G401 (cell line): Measurements from ENCODE around the gene NUP160. TPM values are rescaled to one million over a fixed set of nuclear protein-coding genes. Genes with fewer than 3 reads are reported as not detected.
"Not testable (repeated sequence)": the region's sequence is repeated elsewhere in the genome, so short reads cannot be mapped to it uniquely, and the experiment has no call there.

Experiments
- DNase-seq: peaks from one replicate; pipeline ENCODE4 v3.0.0-alpha.2; 2015; ENCODE audit warnings: low spot score
- in situ Hi-C: cut with HindIII; loops from 2 replicates; pipeline ENCODE4 v1.10.0; 2016; ENCODE audit warnings: low sequenced_read_pairs, mixed read lengths
- total RNA-seq: library from RNA; depleted of rRNA; stranded (reverse); fragments of >200 nt; shearing (Covaris generic); gene quantifications from 2 replicates; pipeline ENCODE4 v1.2.3, GENCODE V29; 2014

Gene NUP160
- total RNA-seq, 1 experiment from 2014 or later = 61.9 TPM

GRCh38 chr11:47866892-47867291, 18.7 kb upstream of the NUP160 start:
- in situ Hi-C loops = not testable (repeated sequence)

GRCh38 chr11:47864901-47865300, 16.8 kb upstream of the NUP160 start:
- no peak for DNase-seq
- in situ Hi-C loops = no loop called here

More at GRCh38 chr11:47866892-47867291, 18.7 kb upstream of the NUP160 start:
- DNase-seq = not testable (repeated sequence)

- DNase-seq = no peak
- in situ Hi-C loops = no loop called here
Measured at GRCh38 chr11:47863898-47864430, 15.8 kb upstream of the NUP160 start.

GRCh38 chr11:47863189-47863897, 15.2 kb upstream of the NUP160 start:
- no peak for DNase-seq
- in situ Hi-C loops = no loop called here

GRCh38 chr11:47861728-47862127, 13.6 kb upstream of the NUP160 start:
- no peak for DNase-seq
- in situ Hi-C loops = no loop called here

GRCh38 chr11:47860536-47860935, 12.4 kb upstream of the NUP160 start:
- in situ Hi-C loops = no loop called here
- DNase-seq = no peak

- in situ Hi-C loops = no loop called here
- DNase-seq = no peak
Measured at GRCh38 chr11:47857892-47858543, 9.9 kb upstream of the NUP160 start.

GRCh38 chr11:47857485-47857884, 9.3 kb upstream of the NUP160 start:
- no peak for DNase-seq
- in situ Hi-C loops = no loop called here

- in situ Hi-C loops = no loop called here
Measured at GRCh38 chr11:47856186-47856585, 8.0 kb upstream of the NUP160 start.

GRCh38 chr11:47854667-47855066, 6.5 kb upstream of the NUP160 start:
- DNase-seq = no peak
- in situ Hi-C loops = no loop called here

More at GRCh38 chr11:47856186-47856585, 8.0 kb upstream of the NUP160 start:
- no peak for DNase-seq

GRCh38 chr11:47852053-47852452, 3.9 kb upstream of the NUP160 start:
- in situ Hi-C loops = no loop called here
- DNase-seq = no peak

GRCh38 chr11:47850337-47850736, 2.2 kb upstream of the NUP160 start:
- in situ Hi-C loops = no loop called here
- no peak for DNase-seq

- DNase-seq = no peak
- in situ Hi-C loops = no loop called here
Measured at GRCh38 chr11:47848700-47849155, 578 bp upstream of the NUP160 start.

- in situ Hi-C loops = no loop called here
- DNase-seq = no peak
Measured at GRCh38 chr11:47847537-47847891, 636 bp downstream of the NUP160 start.

GRCh38 chr11:47846998-47847397, 1.2 kb downstream of the NUP160 start:
- DNase-seq = no peak
- in situ Hi-C loops = no loop called here

- DNase-seq = no peak
- in situ Hi-C loops = no loop called here
Measured at GRCh38 chr11:47843361-47844055, 4.6 kb downstream of the NUP160 start.

- no peak for DNase-seq
- in situ Hi-C loops = no loop called here
Measured at GRCh38 chr11:47842749-47843148, 5.4 kb downstream of the NUP160 start.

- DNase-seq = no peak
- in situ Hi-C loops = no loop called here
Measured at GRCh38 chr11:47837929-47838328, 10.2 kb downstream of the NUP160 start.

- in situ Hi-C loops = no loop called here
- no peak for DNase-seq
Measured at GRCh38 chr11:47837292-47837691, 10.9 kb downstream of the NUP160 start.

GRCh38 chr11:47830013-47830412, 18.1 kb downstream of the NUP160 start:
- in situ Hi-C loops, DNase-seq: not testable (repeated sequence)
